Measurements from ENCODE around the gene SLC28A2. TPM values are rescaled to one million over a fixed set of nuclear protein-coding genes. Genes with fewer than 3 reads are reported as not detected.

The SLC28A2 gene
- total RNA-seq (2022; extraction: Qiagen RNA extraction; ENCODE audit: low read depth): not detected in 5 replicates

GRCh38 chr15:45251888-45252287, at the start of gene SLC28A2:
Gene SLC28A2, plus strand, starts transcription at chr15:45252234. Its CDS starts 982 bp downstream, at chr15:45253216.

Other genes with a start within 250 kb of the SLC28A2 start
- gene SORD, start 229.0 kb upstream of the SLC28A2 start, total RNA-seq (2022; extraction: Qiagen RNA extraction; ENCODE audit: low read depth): 32.2 to 36.7 TPM (median 35.2 TPM) in 5 replicates
- 0.04 to 0.06 TPM (median 0.05 TPM) in 5 replicates for gene DUOX2, start 138.1 kb upstream of the SLC28A2 start, total RNA-seq (2022; extraction: Qiagen RNA extraction; ENCODE audit: low read depth)
- not detected in 5 replicates for gene DUOXA2, start 137.9 kb upstream of the SLC28A2 start, total RNA-seq (2022; extraction: Qiagen RNA extraction; ENCODE audit: low read depth)
- gene DUOXA1, start 122.4 kb upstream of the SLC28A2 start, total RNA-seq (2022; extraction: Qiagen RNA extraction; ENCODE audit: low read depth): 0.09 to 0.11 TPM (median 0.10 TPM) in 4 of 5 replicates, not detected in the other
- 0.02 TPM in 1 of 5 replicates, not detected in the others for gene DUOX1, start 122.2 kb upstream of the SLC28A2 start, total RNA-seq (2022; extraction: Qiagen RNA extraction; ENCODE audit: low read depth)
- gene SHF, start 64.3 kb upstream of the SLC28A2 start, total RNA-seq (2022; extraction: Qiagen RNA extraction; ENCODE audit: low read depth): 0.29 to 0.74 TPM (median 0.69 TPM) in 5 replicates
- 2.2 to 3.0 TPM (median 2.5 TPM) in 5 replicates for gene GATM, start 126.3 kb downstream of the SLC28A2 start, total RNA-seq (2022; extraction: Qiagen RNA extraction; ENCODE audit: low read depth)